ENCODE measurements around the gene SLC28A3.

SLC28A3 gene

GRCh38 chr9:84338792-84339191 lies 1.8 kb downstream of the SLC28A3 start:
- DNase-seq = no peak

DNA sequence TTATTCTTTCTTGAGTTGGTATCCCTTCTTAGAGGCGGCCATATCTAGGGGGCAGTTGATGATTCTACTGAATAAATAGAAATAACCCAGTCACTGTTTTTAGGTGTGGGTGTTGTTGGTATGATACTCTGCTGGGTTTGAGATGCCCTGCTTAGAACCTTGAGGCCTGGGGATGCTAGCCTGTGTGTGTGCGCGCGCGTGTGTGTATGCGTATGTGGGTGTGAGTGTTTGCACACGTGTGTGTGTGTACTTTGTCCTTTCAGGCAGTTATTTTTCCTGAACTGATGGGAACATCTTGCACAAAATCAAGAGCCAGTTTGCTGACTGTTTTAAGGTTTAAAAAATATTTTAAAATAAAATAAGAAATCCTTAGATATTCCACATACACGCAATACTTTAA lies 3.3 kb downstream of the SLC28A3 start:
- no peak for DNase-seq

GRCh38 chr9:84331119-84331809 lies 9.3 kb downstream of the SLC28A3 start:
- DNase-seq = no peak

DNA sequence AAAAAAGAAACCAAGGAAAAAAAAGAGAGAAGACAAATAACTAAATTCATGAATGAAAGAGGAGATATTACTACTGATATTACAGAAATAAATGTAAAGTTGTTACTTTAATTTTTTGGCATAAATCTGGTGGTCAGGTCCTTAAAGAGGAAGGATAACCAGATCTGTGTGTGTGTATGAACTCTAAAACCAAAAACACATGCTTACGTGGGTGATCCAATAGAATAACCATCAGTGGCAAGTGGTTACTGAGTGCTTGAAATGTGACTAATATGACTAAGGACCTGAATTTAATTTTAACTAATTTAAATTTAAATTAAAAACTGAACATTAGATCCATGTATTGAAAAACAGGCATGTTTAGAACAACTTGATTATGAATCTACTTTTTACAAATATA lies 10.3 kb downstream of the SLC28A3 start:
- no peak for DNase-seq

DNA sequence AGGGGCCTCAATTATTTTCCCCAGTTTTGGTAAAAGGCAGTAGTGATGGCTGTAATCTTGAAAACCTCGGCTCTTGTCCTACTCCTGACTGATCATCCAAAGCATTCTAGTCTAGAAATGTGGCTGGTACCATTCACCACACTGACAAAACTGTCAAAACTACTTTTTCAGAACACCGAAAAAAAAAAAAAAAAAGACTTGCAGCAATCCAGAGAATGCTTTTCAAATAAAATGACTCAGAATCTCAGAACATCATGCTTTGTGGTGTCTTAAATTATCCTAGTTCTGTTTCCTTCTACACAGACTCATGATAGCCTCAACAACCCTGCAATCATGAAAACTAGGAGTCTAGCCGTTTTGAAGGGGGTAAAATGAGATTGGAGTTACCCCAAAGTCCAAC lies 13.4 kb downstream of the SLC28A3 start:
- DNase-seq = no peak

- DNase-seq = no peak
Observed at GRCh38 chr9:84325347-84325973, 15.1 kb downstream of the SLC28A3 start.

DNA sequence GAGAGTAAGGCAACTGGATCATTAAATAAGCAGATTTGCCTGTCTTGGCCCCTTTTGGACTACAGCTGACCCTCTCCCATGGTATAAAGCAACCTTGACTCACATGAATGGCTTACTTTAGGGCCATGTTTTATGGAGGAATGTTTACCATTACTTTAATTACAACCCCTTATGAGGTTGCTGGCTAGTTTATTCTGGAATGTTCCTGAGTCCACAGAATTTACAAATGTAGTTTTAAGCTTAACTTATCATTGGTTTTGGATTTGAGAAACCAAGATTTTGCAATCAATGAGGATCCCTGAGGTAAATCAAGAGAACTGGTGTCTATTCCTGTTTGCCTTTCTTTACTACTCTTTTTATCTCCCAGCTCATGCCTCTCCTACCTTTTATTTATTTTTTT lies 15.7 kb downstream of the SLC28A3 start:
- no peak for DNase-seq

- no peak for DNase-seq
Observed at GRCh38 chr9:84323858-84324257, 16.7 kb downstream of the SLC28A3 start.

GRCh38 chr9:84322828-84323227 lies 17.7 kb downstream of the SLC28A3 start:
- DNase-seq = no peak

DNA sequence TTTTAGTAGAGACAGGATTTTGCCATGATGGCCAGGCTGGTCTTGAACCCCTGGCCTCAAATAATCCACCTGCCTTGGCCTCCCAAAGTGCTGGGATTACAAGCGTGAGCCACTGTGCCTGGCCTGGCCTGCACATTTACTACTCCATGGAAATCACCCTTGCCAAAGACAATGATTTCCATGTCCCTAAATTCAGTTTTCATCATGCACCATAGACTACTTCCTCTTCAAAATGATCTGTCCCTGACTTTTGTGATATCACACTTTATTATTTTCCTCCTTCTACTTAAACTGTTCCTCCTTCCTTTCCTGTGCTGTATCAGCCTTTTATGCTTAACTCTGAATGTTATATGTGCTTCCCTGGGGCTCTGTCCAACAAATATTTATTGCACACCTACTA lies 20.3 kb downstream of the SLC28A3 start:
- no peak for DNase-seq

DNA sequence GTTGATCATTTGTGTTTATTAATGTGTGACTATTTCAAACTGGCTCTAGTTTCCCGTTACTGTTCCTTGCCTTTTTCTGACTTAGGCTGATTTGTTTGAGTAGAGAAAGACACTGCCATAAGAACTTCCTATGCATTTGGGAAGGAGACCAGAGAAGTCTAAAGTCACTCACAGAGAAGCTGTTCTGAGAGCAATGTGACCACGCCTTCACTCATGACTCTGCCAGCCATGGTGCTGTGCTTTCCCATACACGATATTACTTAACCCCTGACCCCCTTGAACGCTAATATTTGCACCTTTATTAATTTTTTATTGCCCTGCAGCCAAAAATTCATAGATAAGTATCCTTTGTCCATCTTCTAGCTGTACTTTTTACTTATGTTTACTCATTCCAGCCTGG lies 20.9 kb downstream of the SLC28A3 start:
- no peak for DNase-seq

DNA sequence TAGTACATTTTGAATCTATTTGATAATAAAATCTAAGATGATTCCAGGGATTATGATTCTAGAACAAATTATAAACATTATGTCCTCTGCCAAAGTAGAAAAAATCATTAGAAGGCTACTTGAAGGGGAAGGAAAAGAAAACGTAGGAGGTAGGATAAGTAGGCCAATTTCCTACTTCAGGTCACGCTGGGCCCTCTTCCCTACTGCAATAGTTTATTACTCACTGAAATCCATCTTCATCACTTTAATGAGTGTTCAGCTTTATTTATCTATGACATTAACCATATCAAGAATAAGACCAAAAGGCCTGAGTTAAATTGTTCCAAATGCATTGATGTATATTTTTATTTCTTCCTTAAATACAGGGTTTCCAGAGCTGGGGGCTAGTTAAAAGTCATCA lies 21.6 kb downstream of the SLC28A3 start:
- DNase-seq = no peak

DNA sequence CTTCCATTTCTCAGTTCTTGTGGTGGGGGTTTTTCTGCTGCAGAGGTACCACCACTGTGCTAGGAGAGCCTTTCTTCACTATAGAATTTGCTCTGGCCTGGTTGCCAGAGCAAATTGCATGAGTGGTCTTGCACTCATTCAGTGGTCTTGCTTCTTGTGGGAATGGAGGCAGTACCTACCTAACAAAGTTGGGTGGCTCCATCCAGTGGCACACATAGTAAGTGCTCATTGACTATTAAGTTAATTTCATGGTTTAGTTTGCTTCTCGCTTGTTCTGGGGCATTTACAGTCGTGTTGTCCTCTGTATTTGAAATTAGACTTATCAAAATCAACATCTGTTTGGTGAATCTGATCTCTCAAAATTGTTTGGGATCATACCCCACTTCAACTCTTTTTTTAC lies 23.0 kb downstream of the SLC28A3 start:
- no peak for DNase-seq

DNA sequence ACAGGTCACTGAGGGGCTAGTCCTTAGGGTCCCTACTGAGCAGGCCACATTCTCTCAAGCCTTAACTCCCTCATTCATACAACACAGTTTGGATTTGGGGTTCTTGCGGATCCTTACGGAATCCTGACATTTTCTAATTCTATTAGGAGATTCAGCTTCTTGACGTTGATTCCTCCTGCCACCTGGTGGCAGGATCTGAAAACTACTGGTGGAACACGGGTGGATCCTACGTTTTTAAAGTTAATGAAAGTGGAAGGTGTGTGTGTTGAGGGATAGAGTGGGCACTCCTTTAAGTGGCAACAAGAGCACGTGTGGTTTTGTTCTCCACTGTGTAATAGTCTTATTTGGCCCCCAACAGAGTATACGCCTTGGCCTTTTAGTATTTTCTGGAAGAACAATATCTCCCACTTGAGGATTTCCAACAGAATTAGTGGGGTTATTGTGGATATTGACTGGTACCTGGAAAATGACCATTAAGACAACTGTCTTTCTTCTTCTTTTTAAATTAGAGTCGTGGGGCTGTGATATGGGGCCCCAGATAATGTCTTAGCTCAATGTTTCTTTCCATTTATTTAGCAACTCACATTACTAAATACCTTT lies 25.2 kb downstream of the SLC28A3 start:
- peak; percentile 38 for DNase-seq

DNA sequence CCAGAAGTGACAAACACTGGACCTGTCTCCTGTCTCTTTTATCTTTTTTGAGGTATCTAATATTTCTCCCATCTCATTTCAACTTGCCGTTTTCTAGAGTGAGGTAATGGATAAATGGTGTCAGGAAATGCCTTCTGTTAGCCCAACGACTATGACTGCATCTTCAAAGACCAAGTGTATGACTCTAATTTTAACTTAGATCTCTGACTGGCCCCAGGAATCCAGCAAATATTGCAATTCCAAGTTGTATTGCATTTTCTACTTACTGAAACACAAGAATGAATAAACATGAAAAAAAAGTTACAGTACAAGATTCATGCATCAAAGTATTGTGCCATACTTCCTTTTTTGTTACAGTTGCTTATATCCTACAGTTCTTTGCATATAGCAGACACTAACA lies 26.3 kb downstream of the SLC28A3 start:
- no peak for DNase-seq

DNA sequence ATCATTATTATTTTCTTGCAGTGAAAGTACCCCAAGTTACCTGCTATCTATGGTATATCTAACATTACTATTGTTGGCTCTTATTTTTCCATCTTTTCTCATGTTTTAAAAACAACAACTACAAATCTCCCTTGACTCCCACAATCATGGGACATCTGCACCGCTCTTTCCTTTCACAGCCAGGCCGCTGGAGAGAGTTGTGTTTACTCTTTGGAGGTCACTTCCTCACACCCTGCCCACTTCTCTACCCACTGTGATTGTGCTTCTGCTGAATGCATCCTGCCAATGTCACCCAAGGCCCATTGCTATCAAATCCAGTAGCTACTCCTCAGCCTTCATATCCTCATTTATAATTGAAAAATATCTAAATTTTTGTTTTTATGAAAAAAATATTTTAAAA lies 29.7 kb downstream of the SLC28A3 start:
- DNase-seq = no peak

GRCh38 chr9:84305497-84306131 lies 34.9 kb downstream of the SLC28A3 start:
- no peak for DNase-seq

- no peak for DNase-seq
Observed at GRCh38 chr9:84304166-84304565, 36.4 kb downstream of the SLC28A3 start.

- DNase-seq = no peak
Observed at GRCh38 chr9:84303061-84303460, 37.5 kb downstream of the SLC28A3 start.

DNA sequence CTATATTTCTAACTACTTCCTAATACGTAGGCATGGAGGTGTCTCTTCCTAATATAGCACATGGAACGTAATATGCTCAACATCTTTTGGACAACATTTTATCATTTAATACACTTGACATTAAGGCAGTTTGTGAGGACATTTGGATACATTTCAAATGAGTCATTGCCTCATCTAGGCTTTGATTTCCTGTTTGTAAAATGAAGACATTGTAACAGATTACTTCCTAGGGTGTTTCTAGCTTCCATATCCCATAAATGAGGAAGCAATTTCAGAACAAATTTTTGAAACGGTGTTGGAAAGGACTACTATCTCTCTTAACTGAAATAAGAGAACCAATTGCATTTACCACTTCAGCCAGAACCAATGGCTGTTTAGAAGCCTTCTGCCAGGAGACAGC lies 38.7 kb downstream of the SLC28A3 start:
- no peak for DNase-seq

GRCh38 chr9:84300271-84300670 lies 40.3 kb downstream of the SLC28A3 start:
- no peak for DNase-seq

- no peak for DNase-seq
Observed at GRCh38 chr9:84297162-84297821, 43.3 kb downstream of the SLC28A3 start.

GRCh38 chr9:84296146-84296843 lies 44.3 kb downstream of the SLC28A3 start:
- DNase-seq = peak; percentile 20
